ENCODE data around the gene AGXT2.
A peak's percentile ranks its signal among the peaks of the same experiment; 100 is the strongest.

Gene AGXT2

DNA sequence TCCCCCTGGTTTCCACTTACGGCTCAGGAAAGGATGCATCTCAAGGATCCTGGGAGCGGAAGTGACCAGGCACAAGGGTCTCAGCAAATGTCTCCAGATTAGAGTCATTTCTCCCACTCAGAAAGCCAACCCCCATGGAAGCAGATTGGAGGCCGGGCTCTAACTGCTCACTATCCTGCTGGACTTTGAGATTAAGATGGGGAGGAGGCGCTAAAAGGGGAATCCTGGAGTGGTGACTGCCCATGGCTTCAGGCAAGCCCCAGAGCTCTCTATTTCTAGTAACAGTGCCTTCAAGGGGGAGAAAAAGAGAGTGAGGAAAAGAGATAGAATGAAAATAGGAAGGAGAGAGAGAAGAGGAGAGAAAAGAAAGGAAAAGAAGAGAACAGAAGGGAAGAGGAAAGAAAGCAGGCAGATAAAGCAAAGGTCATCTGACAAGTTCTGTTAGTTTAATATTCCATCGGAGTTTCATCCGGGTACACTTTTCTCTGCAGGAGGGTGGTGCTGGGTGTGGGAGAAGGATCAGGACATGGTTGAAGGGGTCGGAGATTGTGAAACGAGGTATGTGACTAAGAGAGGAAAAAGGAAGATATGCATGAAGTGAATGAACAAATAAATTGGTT is at the start of gene AGXT2:
TSS of gene AGXT2 (minus strand) at position 165 of the 620 bp plus-strand sequence. CDS start at position 108, 57 bp downstream.
- DNase-seq (ENCODE audit: low read depth), result no peak

DNA sequence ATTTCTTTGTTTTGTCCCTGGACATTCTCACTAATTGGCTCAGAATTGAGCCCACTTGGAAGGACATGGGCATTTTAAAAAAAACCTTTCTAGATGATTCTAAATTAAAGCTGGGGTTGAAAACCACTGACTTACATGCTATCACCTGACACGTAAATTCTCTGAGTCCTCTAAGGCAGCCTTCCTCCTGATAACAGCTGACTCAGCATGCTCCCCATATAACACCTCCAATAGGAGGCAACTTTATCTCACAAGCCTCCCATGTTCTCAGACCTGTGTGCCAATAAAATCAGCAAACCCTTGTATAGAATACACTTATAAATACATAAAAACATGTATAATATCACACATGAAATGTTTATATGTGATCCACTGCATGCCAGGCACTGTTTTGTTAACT is 49.2 kb upstream of the AGXT2 start:
- DNase-seq (ENCODE audit: low read depth), result no peak

- no peak for DNase-seq (ENCODE audit: low read depth)
These were observed 48.5 kb upstream of the AGXT2 start for GRCh38 chr5:35096216-35096615.

DNA sequence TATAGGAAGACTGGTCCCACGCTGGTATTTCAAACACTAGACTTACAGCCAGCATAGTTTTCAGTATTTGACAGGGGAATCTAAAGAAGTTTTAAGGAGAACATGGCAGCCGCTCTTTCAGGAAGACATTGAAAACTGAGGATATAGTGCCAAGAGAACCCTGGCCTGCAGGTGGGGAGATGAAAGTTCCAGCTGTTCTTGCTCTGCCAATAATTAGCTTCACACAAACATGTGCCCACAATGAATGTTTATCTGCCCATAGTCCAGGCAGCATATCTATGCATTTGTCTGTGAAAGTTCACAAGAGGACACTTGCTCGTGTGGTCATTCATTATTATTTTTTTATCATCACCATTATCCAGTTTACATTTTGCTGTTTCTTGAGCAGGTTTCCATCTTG is 47.6 kb upstream of the AGXT2 start:
- no peak for DNase-seq (ENCODE audit: low read depth)

GRCh38 chr5:35094948-35095347 is 47.2 kb upstream of the AGXT2 start:
- no peak for DNase-seq (ENCODE audit: low read depth)

DNA sequence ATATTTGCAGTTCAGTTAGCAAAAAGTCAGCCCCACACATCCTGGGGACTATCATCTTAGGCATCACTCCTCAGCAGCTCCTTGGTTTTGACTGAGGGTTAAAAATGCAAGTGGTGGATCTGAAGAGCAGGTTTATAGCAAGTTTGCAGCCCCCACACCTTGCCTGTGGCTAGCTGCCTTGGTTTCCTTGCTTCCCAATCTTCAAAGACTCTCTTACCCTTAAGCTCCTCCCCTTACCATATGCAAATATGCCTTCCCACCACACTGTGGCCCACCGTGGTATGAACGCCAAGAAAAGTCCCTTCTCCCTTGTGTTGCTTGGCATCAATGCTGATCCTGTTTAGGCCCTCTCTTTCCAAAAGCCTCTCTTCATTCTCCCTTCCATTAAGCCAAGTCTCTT is 45.0 kb upstream of the AGXT2 start:
- DNase-seq (ENCODE audit: low read depth), result no peak

DNA sequence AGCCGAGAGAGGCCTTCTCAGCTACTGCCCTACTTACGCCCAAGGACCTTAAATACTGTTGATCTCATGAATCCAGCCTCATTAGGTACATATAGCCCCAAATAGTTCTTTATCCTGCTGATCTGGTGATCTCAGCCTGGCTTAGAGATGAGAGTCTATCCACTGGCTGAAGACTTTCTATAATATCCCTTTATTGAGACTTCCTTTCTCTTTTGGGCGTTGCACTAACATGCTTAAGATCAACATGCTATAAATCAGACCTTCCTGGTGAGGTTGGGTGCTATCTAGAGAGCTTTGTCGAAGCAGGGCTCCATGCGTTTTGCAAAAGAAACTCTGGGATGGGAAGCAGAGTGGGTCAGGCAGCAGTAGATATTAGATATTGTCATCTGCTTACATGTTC is 44.0 kb upstream of the AGXT2 start:
- DNase-seq (ENCODE audit: low read depth), result no peak

GRCh38 chr5:35089334-35090314 is 41.9 kb upstream of the AGXT2 start:
- peak; percentile 2 for DNase-seq (ENCODE audit: low read depth)

- DNase-seq (ENCODE audit: low read depth), result no peak
These were observed 40.2 kb upstream of the AGXT2 start for GRCh38 chr5:35087991-35088390.

GRCh38 chr5:35083150-35083549 is 35.4 kb upstream of the AGXT2 start:
- no peak for DNase-seq (ENCODE audit: low read depth)

- no peak for DNase-seq (ENCODE audit: low read depth)
These were observed 34.8 kb upstream of the AGXT2 start for GRCh38 chr5:35082530-35082929.

GRCh38 chr5:35081134-35081533 is 33.4 kb upstream of the AGXT2 start:
- no peak for DNase-seq (ENCODE audit: low read depth)

- no peak for DNase-seq (ENCODE audit: low read depth)
These were observed 25.4 kb upstream of the AGXT2 start for GRCh38 chr5:35073160-35073559.

DNA sequence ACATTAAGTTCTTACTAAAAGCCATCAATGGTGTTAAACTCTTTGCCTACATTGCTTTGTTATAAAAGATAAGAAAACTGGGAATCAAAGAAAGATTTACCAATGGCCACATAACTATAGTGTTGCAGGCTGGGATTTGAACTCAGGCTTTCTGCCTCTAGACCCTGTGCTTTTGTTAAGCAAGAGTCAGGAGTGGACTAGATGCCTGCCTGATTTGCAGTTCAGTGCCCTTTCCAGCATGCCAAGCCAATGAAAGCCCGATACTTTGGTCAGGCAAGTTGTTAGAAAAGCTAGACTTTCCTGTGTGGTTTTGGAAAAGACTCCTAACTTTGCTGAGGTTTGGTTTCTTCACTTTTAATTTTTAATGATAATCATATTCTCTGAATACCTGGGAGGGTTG is 21.4 kb upstream of the AGXT2 start:
- no peak for DNase-seq (ENCODE audit: low read depth)

DNA sequence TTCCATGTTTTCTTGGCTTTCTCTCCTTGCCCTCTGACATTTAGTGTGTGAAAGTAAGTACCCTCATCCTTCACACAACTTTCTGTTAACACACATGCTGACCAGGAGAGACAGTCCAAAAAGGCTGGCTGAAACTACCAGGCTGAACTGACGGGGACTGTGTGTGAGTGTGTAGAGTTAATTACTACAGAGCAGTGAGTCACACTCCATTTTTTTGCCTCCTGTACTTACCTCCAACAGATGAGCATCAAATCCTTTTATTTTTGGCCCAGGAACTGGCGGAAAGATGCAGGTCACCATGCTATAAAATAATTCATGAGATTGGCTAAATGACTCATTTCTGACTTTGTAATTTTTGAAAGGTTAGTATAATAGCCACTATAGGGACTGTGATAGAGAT is 20.2 kb upstream of the AGXT2 start:
- DNase-seq (ENCODE audit: low read depth), result no peak

- no peak for DNase-seq (ENCODE audit: low read depth)
These were observed 18.6 kb upstream of the AGXT2 start for GRCh38 chr5:35066260-35066795.

DNA sequence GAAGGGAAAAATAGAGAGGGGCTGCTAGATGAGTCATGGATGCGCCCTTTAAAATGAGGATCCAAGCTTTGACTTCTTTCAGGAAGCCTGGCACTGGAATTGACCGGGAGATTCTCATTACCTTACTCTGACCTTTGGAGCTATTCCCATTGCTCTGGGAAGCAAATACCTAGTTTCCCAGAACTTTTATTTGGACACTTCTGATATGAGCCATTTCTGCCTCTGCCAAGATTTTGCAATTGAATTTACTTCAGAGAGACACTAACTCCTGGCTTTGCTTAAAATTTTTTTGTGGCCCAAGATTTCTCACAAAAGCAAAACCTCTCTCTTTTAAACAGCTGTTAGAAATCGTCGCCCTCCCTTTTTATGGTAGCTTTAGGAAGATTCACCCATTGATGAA is 15.7 kb upstream of the AGXT2 start:
- DNase-seq (ENCODE audit: low read depth), result no peak

DNA sequence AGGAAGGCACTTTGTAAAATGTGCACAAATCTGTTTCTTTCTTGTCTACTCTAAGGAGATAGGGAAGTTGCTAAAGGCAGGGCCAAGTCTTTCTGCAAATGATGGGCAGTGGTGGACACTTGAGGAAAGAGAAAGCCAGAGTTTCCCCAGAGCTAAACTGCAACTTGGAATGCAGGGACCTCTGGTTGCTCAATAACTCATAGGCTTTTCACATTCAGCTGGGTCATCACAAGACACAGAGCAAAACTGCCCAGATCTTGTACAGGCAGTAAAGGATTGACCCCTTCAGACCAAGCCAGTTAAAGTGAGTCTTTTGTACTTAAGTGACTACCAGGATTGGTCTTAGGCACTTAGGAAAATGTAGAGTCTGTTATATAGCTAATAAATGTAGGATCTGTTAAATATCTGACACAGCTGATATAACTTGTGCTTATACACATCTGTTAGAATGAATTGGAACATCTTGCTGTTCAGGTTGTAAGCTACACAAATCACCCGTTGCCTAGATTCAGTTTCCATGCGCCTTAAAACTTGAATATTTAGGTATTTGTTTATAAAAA is 13.5 kb upstream of the AGXT2 start:
- no peak for DNase-seq (ENCODE audit: low read depth)

GRCh38 chr5:35060236-35060635 is 12.5 kb upstream of the AGXT2 start:
- no peak for DNase-seq (ENCODE audit: low read depth)

GRCh38 chr5:35059251-35059650 is 11.5 kb upstream of the AGXT2 start:
- no peak for DNase-seq (ENCODE audit: low read depth)

GRCh38 chr5:35058374-35058788 is 10.6 kb upstream of the AGXT2 start:
- no peak for DNase-seq (ENCODE audit: low read depth)

DNA sequence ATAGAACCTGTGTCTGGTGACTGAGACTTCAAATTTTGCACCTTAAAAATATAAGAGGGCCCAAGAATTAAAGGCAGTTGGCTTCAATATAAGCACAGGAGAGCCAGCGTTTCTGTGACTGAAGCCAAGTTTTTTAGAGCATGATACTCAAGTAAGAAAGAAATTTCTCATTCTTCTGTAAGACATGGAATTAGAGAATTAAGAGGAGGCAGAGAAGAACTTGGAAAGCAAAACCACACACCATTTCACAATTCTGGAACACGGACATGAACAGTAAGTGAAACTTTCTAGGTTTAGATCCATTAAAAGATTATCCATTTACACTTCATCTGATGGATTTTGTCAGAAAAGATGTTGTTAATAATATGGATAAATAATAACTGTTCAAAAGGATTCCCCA is 8.9 kb upstream of the AGXT2 start:
- no peak for DNase-seq (ENCODE audit: low read depth)

GRCh38 chr5:35052838-35053237 is 5.1 kb upstream of the AGXT2 start:
- no peak for DNase-seq (ENCODE audit: low read depth)

Measured in stimulated activated CD8-positive, alpha-beta memory T cell treated with anti-CD3 and anti-CD28 coated beads, Interleukin-12 subunit alpha, Interleukin-12 subunit beta, amount 100 ng/mL, for 4 hours (primary cell).